Small intestine (tissue), 7 donors: ENCODE data around the gene C20orf144. TPM values are rescaled to one million over a fixed set of nuclear protein-coding genes. Genes with fewer than 3 reads are reported as not detected.

Experiments used
- DNase-seq, 2 donors: peaks; one replicate each; pipeline versions ENCODE4 v3.0.0 to v3.0.0-alpha.2; 2013
- FAIRE-seq: peaks from 2 replicates; lab custom pipeline; 2012; peaks lifted over from hg19 to GRCh38; lab: Jason Lieb, UNC
- H3K27ac ChIP-seq, 3 donors: one replicate each; pipeline ENCODE4 v1.5.1; 2013; ENCODE audit warnings: low read length in 2 of 3, mild to moderate bottlenecking in 2 of 3, control low read depth in 1 of 3, inconsistent platforms in 1 of 3, low read depth in 1 of 3, moderate library complexity in 1 of 3
- H3K27me3 ChIP-seq, 3 donors: one replicate each; pipeline ENCODE4 v1.6.1; 2013; ENCODE audit warnings: low read length in 3 of 3, inconsistent platforms in 1 of 3; ENCODE audit not compliant: control insufficient read depth in 3 of 3, insufficient read depth in 3 of 3
- H3K36me3 ChIP-seq, 3 donors: one replicate each; pipeline ENCODE4 v1.6.1; 2013; ENCODE audit warnings: low read length in 3 of 3, inconsistent platforms in 1 of 3, low read depth in 1 of 3, mild to moderate bottlenecking in 1 of 3, moderate library complexity in 1 of 3; ENCODE audit not compliant: control insufficient read depth in 3 of 3, insufficient read depth in 2 of 3
- H3K4me1 ChIP-seq, 3 donors: one replicate each; pipeline ENCODE4 v1.6.1; 2013; ENCODE audit warnings: low read length in 2 of 3, inconsistent platforms in 1 of 3, low read depth in 1 of 3, mild to moderate bottlenecking in 1 of 3, moderate library complexity in 1 of 3; ENCODE audit not compliant: control insufficient read depth in 3 of 3, insufficient read depth in 2 of 3
- H3K4me3 ChIP-seq, 3 donors: one replicate each; pipeline ENCODE4 v1.5.1; 2013; ENCODE audit warnings: low read length in 3 of 3, control low read depth in 1 of 3, inconsistent platforms in 1 of 3, low read depth in 1 of 3, mild to moderate bottlenecking in 1 of 3, moderate library complexity in 1 of 3
- H3K9me3 ChIP-seq, 2 donors: one replicate each; pipeline ENCODE4 v1.6.1; 2013; ENCODE audit warnings: low read depth in 1 of 2, low read length in 1 of 2; ENCODE audit not compliant: control insufficient read depth in 2 of 2, insufficient read depth in 1 of 2
- WGBS, 3 donors: extraction: QIAGEN DNeasy Blood & Tissue Kit; methylation state at CpG; one replicate each; pipeline ENCODE4 v1.1.7; 2013; 5-methylcytosine and 5-hydroxymethylcytosine counted together
- polyA plus RNA-seq, 4 donors: library from polyadenylated mRNA; stranded (reverse) in 3 of 4; unstranded in 1 of 4; fragments of 200-250 nt in 3 of 4; fragments of 120-200 nt in 1 of 4; gene quantifications; one replicate each; pipeline versions ENCODE4 v1.2.1 to v1.2.3, GENCODE V29; 2013
- donor health status: healthy with polysubstance abuse.
- donor health status: control.
- donor health status: control.
- donor health status: Bipolar disorder and iron deficiency.
- donor health status: healthy.

The C20orf144 gene
- polyA plus RNA-seq, 4 donors, result 0.07 to 0.41 TPM; not detected in 2

DNA sequence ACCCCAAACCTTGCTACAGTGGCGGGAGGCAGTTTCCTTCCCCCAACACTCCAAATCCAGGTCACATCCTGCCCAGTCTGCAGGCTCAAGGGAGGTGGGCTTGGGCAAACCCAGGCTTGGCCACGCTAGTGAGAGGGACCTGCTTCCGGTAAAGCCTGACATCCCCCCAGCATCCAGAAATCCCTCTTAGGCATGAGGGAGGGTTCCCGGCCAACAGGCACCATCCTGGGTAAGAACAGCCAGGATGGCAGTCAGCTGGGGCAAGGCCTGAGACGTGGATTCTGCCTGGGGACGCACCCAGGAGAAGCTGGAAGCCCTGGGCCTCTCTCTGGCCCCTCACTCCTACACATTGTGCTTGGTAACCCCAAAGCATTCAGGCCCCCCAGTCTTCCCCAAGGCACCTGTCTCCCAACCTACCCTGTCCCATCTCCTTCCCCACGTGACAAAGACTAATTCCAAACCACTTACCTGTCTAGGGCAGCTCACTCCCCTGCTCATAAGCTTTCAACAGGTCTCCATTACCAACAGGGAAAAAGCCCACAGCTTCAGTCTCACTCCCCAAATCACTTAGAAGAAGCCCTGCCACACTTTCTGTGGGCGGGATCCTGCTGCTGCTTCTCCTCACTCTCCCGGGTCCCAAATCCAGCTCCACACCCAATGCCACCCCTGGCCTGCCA is 2.1 kb downstream of the C20orf144 start:
- no peak for FAIRE-seq
- Histone ChIP-seq H3K36me3 (peaks cover 0 to 34% (median 2%) of the 10 kb centered on the region in 3 donors), H3K27me3 (no peaks in the 10 kb centered on the region), H3K9me3 (no peaks in the 10 kb centered on the region), H3K4me1 (peaks cover 0 to 31% (median 5%) of the 10 kb centered on the region in 3 donors), H3K4me3 (peak overlapping the region; percentile 56 to 78 (median 72)), H3K27ac (peak overlapping the region; percentile 84 to 92 (median 90))
- DNase-seq, result peak in 1 of 2 donors; percentile 34
- WGBS, 3 donors, result 45 to 49% (median 48%) methylated on average over 9 of the region's 9 CpGs

DNA sequence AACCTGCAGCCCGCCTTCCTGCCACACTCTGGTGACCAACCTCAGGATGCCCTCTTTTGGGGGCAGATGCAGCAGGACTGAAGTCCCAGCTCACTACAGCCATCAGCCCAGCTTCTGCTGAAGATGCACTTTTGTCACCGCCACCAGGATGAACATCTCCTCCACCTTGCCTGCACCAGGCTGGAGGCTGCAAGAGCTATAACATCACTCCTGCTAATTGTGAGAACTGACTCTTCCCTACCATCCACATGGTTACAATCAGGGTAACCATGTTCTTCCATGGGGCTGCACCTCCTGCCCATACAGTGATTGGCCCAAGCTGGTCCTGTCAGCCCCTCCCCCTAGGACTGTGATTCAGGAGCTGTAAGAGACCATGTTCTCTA is 2.6 kb downstream of the C20orf144 start:
- 88 to 100% (median 96%) methylated on average over 2 of the region's 2 CpGs for WGBS, 3 donors
- H3K4me3 ChIP-seq, result no peak overlapping the region
- peaks cover 0 to 34% (median under 1%) of the 10 kb centered on the region in 3 donors for H3K36me3 ChIP-seq
- H3K9me3 ChIP-seq, result no peaks in the 10 kb centered on the region
- DNase-seq (no peak), FAIRE-seq (no peak)
- H3K4me1 ChIP-seq, result peaks cover 0 to 31% (median 5%) of the 10 kb centered on the region in 3 donors
- no peak overlapping the region for H3K27ac ChIP-seq
- H3K27me3 ChIP-seq, result no peaks in the 10 kb centered on the region

DNA sequence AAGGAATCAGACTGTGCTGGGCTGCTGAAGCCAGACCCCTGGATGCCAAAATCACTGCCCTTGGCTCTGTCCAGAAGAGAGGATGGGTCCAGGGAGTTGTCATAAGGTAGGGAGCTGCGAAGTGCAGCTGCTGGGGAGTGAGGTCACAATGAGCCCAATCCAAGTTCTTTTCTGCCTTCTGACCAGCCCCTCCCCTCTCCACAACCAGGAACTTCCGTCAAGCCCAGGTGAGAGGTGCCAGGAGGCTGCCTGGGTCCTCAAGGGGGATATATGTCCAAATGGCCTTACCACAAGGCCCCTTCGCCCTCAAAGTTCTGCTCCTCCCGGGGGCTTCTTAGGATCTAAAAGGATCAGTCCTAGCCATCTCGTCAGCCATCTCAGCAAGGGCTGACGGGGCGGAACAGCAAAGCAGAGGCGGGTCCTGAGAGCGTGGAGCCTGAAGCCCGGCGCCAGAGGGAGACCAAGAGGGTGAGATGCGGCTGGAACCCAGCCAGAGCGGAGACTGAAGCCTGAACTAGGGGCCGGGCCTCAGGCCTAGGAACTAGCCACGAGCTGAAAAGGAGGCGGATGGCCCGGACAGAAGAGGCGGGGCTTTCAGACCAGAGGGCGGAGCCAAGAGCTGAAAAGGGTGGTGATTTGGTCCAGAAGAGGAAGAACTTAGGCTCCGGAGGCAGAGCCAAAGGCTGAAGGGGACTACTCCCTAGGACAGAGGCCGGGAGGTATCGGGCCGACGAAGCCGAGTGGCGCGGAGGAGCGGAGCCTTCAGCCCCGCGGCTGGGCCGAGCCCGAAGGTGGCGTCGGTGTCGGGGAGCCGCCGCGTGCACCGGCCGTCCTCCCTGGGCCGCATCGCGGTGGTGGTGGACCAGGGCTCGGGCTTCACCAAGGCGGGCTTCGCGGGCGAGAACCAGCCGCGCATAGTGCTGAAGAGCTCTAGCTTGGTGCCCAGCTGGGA is 4.4 kb downstream of the C20orf144 start, which contains the start of gene ACTL10:
Gene ACTL10, plus strand, starts transcription at position 651 of the 952 bp plus-strand sequence. CDS start 555 bp downstream, outside the sequence.
- DNase-seq (peak; percentile 98), FAIRE-seq (no peak)
- Histone ChIP-seq H3K27me3 (no peaks in the 10 kb centered on the region), H3K9me3 (no peaks in the 10 kb centered on the region), H3K27ac (peak within 1 kb of the TSS; percentile 68 to 97 (median 82)), H3K4me3 (peak within 1 kb of the TSS; percentile 44 to 58 (median 52)), H3K36me3 (peaks cover 0 to 36% (median 5%) of the 10 kb centered on the region in 3 donors), H3K4me1 (peaks cover 0 to 31% (median 5%) of the 10 kb centered on the region in 3 donors)
- WGBS, 3 donors, result 3 to 6% (median 4%) methylated on average over 41 to 50 of the region's 50 CpGs

DNA sequence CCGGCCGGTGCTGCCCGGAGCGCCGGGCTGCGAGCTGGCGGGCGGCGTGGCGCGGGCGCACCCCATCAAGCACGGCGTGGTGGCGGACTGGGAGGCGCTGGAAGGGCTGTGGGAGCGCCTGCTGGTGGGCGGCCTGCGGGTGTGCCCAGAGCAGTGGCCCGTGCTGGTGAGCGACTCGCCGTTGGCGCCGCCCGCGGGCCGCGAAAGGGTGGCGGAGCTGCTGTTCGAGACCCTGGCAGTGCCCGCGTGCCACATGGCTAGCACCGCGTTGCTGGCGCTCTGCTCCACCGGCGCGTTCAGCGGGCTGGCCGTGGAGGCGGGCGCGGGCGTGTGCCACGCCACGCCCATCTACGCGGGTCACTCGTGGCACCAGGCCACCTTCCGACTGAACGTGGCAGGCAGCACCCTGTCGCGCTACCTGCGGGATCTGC is 5.1 kb downstream of the C20orf144 start:
- 3 to 28% (median 7%) methylated on average over 38 to 55 of the region's 55 CpGs for WGBS, 3 donors
- DNase-seq, result peak; percentile 59 to 73
- no peaks in the 10 kb centered on the region for H3K9me3 ChIP-seq
- H3K27ac ChIP-seq, result peak overlapping the region; percentile 68 to 97 (median 82)
- peak overlapping the region; percentile 44 to 58 (median 52) for H3K4me3 ChIP-seq
- no peaks in the 10 kb centered on the region for H3K27me3 ChIP-seq
- H3K36me3 ChIP-seq, result peaks cover 0 to 41% (median 5%) of the 10 kb centered on the region in 3 donors
- H3K4me1 ChIP-seq, result peaks cover 0 to 31% (median 5%) of the 10 kb centered on the region in 3 donors
- no peak for FAIRE-seq

DNA sequence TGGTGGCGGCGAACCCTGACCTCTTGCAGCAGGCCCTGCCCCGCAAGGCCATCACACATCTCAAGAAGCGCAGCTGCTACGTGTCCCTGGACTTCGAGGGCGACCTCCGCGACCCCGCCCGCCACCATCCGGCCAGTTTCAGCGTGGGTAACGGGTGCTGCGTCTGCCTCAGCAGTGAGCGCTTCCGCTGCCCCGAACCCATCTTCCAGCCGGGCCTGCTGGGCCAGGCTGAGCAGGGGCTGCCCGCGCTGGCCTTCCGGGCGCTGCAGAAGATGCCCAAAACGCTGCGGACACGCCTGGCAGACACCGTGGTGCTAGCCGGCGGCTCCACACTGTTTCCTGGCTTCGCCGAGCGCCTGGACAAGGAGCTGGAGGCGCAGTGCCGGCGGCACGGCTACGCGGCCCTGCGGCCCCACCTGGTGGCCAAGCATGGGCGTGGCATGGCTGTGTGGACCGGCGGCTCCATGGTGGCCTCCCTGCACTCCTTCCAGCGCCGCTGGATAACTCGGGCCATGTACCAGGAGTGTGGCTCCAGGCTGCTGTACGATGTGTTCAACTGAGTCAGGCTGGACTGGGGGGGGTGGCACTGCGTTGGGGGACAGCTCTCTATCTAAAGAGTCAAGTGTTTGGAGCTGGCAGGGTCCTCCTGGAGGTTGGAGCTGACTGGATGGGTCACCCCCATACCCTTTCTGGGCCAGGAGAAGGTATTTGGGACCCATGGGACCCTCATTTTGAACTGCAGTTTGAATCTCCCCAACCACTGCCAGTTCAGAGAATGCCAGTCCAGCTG is 5.7 kb downstream of the C20orf144 start:
- no peaks in the 10 kb centered on the region for H3K9me3 ChIP-seq
- WGBS, 3 donors, result 2 to 19% (median 11%) methylated on average over 43 to 47 of the region's 47 CpGs
- H3K27ac ChIP-seq, result peak overlapping the region in 2 of 3 donors; percentile 82 to 97
- DNase-seq (peak; percentile 83 to 91), FAIRE-seq (no peak)
- peak overlapping the region; percentile 44 to 58 (median 52) for H3K4me3 ChIP-seq
- peaks cover 0 to 41% (median 5%) of the 10 kb centered on the region in 3 donors for H3K36me3 ChIP-seq
- no peaks in the 10 kb centered on the region for H3K27me3 ChIP-seq
- peaks cover 0 to 31% (median 2%) of the 10 kb centered on the region in 3 donors for H3K4me1 ChIP-seq

DNA sequence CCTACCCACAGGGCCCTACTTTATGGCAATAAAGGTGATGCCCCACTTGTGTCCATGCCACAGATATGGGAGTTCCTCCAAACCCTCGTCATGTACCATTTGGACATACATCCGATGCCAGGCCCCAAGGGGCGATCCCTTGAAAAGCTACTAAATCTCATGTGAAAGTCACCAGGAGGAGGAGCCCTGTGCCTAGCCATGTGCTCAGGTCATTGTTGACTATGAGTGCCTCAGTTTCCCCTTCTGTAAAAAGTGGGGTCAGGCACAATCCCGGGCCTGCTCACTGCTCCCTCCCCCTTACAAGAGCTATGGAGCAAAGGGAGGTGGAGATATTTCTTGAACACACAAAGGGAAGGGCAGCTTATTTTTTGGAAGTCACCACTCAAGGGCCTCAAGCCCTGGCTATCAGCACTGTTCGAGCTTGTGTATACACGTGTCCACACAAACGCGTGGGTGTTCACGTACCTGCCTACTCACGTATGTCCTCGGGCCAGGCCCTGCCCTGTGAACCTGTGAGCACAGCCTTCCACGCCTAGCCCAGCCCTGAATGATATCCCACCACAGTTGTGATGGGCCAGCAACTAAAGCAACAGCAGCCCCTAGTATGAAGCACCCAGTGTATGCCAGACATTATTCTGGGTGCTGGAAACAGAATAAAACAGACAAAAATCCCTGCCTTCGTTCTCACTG is 6.5 kb downstream of the C20orf144 start:
- Histone ChIP-seq H3K9me3 (no peaks in the 10 kb centered on the region), H3K27me3 (no peaks in the 10 kb centered on the region), H3K36me3 (peaks cover 0 to 41% (median 5%) of the 10 kb centered on the region in 3 donors), H3K4me3 (no peak overlapping the region), H3K27ac (peak overlapping the region in 1 of 3 donors; percentile 3), H3K4me1 (peaks cover 0 to 33% (median 0%) of the 10 kb centered on the region in 3 donors)
- DNase-seq (no peak), FAIRE-seq (no peak)
- WGBS, 3 donors, result 65 to 86% (median 79%) methylated on average over 13 of the region's 13 CpGs

DNA sequence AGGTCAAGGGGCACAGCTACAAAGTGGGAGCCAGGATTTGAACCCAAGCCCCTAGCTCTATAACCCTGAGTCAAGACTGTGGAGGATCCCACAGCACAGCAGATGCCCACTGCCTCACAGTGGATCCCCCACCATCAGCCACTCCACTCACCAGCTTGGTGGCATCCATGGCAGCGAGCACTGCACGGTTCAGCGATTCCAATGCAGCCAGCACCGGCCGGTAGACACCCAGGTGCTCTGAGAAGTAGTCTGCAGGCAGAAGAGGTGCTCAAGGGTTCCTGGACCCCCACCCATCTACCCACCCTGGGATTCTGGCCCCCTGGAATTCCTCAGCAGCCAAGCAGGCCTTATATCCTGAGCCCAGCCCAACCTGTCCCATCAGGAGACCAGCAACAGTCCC is 7.1 kb downstream of the C20orf144 start:
- H3K4me3 ChIP-seq, result no peak overlapping the region
- no peak for FAIRE-seq
- no peak overlapping the region for H3K27ac ChIP-seq
- H3K27me3 ChIP-seq, result no peaks in the 10 kb centered on the region
- H3K36me3 ChIP-seq, result peaks cover 0 to 41% (median 5%) of the 10 kb centered on the region in 3 donors
- no peaks in the 10 kb centered on the region for H3K9me3 ChIP-seq
- no peak for DNase-seq
- H3K4me1 ChIP-seq, result peaks cover 0 to 29% (median 0%) of the 10 kb centered on the region in 3 donors
- WGBS, 3 donors, result 92 to 98% (median 94%) methylated on average over 5 of the region's 5 CpGs
